Adrenal gland (tissue), 5 donors: ENCODE results near the gene KCNH3.

Experiments used
- POLR2A ChIP-seq, 2 donors: fragments of 450-650 bp; IDR thresholded peaks; one replicate each; pipeline ENCODE4 v1.6.1; 2017; ENCODE audit warnings: antibody characterized with exemption in 2 of 2, mild to moderate bottlenecking in 2 of 2, moderate library complexity in 1 of 2
- TF ChIP-seq, protein P1 (sequence below), 6 experiments: fragments of 450-650 bp in 4 of 6; fragments of 200-600 bp in 2 of 6; sonication (generic) in 1 of 6; IDR thresholded peaks; 1 replicate in 5 of 6; 2 replicates in 1 of 6; pipeline versions ENCODE4 v1.5.1 to v1.8.0; 2016 to 2021; ENCODE audit warnings: antibody characterized with exemption in 6 of 6, mild to moderate bottlenecking in 2 of 6, moderate library complexity in 1 of 6
- donor health status: DM: no; HTN: no; CAD: no.

DNA sequence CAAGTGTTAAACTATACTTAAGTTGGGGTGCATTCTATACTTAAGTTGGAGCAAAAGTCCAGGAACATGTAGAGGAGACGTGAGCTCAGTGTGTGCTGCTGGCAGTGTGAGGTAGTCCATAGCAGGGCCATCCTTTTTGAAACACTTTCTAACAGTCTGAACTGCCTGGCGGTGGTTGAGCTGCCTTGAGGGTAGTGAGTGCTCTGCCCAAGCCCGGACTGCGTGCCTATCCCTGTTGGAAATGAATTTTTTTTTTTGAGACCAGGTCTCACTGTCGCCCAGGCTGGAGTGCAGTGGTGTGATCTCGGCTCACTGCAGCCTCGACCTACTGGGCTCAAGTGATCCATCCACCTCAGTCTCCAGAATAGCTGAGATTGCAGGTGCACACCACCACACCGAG, 14.1 kb downstream of the KCNH3 start:
- TF ChIP-seq, protein P1, sequence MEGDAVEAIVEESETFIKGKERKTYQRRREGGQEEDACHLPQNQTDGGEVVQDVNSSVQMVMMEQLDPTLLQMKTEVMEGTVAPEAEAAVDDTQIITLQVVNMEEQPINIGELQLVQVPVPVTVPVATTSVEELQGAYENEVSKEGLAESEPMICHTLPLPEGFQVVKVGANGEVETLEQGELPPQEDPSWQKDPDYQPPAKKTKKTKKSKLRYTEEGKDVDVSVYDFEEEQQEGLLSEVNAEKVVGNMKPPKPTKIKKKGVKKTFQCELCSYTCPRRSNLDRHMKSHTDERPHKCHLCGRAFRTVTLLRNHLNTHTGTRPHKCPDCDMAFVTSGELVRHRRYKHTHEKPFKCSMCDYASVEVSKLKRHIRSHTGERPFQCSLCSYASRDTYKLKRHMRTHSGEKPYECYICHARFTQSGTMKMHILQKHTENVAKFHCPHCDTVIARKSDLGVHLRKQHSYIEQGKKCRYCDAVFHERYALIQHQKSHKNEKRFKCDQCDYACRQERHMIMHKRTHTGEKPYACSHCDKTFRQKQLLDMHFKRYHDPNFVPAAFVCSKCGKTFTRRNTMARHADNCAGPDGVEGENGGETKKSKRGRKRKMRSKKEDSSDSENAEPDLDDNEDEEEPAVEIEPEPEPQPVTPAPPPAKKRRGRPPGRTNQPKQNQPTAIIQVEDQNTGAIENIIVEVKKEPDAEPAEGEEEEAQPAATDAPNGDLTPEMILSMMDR (IDR thresholded peaks at IDR 0.05) = no peak
- no peak for TF ChIP-seq POLR2A (IDR thresholded peaks at IDR 0.05)
